ENCODE results near the gene CSMD2.

Gene CSMD2

GRCh38 chr1:33903210-33903589, 261.8 kb downstream of the CSMD2 start:
- H3K27ac Mint-ChIP-seq, result no peak overlapping the region
- no peak overlapping the region for H3K4me3 Mint-ChIP-seq
- ATAC-seq (ENCODE audit: low read depth) (no peak), DNase-seq (ENCODE audit: low spot score in 2 of 2) (no peak)
- no peaks in the 10 kb centered on the region for H3K4me1 Mint-ChIP-seq
- H3K9me3 Mint-ChIP-seq, result no peaks in the 10 kb centered on the region
- H3K27me3 Mint-ChIP-seq, result peaks cover 5% of the 10 kb centered on the region
- no peaks in the 10 kb centered on the region for H3K36me3 Mint-ChIP-seq

GRCh38 chr1:33902486-33903209, 262.4 kb downstream of the CSMD2 start:
- Mint-ChIP-seq H3K36me3 (no peaks in the 10 kb centered on the region), H3K27ac (no peak overlapping the region), H3K4me1 (no peaks in the 10 kb centered on the region), H3K27me3 (peaks cover 5% of the 10 kb centered on the region), H3K4me3 (no peak overlapping the region), H3K9me3 (no peaks in the 10 kb centered on the region)
- no peak for ATAC-seq (ENCODE audit: low read depth)
- no peak for DNase-seq (ENCODE audit: low spot score in 2 of 2)

- DNase-seq (ENCODE audit: low spot score in 2 of 2), result no peak
- no peak overlapping the region for H3K4me3 Mint-ChIP-seq
- peaks cover 3% of the 10 kb centered on the region for H3K27me3 Mint-ChIP-seq
- H3K4me1 Mint-ChIP-seq, result no peaks in the 10 kb centered on the region
- no peaks in the 10 kb centered on the region for H3K36me3 Mint-ChIP-seq
- H3K27ac Mint-ChIP-seq, result no peak overlapping the region
- no peak for ATAC-seq (ENCODE audit: low read depth)
- peaks cover 2% of the 10 kb centered on the region for H3K9me3 Mint-ChIP-seq
Measured at GRCh38 chr1:33899746-33900145, 265.3 kb downstream of the CSMD2 start.

GRCh38 chr1:33898881-33899280, 266.1 kb downstream of the CSMD2 start:
- no peaks in the 10 kb centered on the region for H3K36me3 Mint-ChIP-seq
- DNase-seq (ENCODE audit: low spot score in 2 of 2), result no peak
- peaks cover 2% of the 10 kb centered on the region for H3K9me3 Mint-ChIP-seq
- no peak overlapping the region for H3K4me3 Mint-ChIP-seq
- H3K4me1 Mint-ChIP-seq, result no peaks in the 10 kb centered on the region
- H3K27me3 Mint-ChIP-seq, result peaks cover 3% of the 10 kb centered on the region
- no peak overlapping the region for H3K27ac Mint-ChIP-seq
- no peak for ATAC-seq (ENCODE audit: low read depth)

- H3K4me1 Mint-ChIP-seq, result no peaks in the 10 kb centered on the region
- H3K36me3 Mint-ChIP-seq, result no peaks in the 10 kb centered on the region
- H3K27me3 Mint-ChIP-seq, result peaks cover 3% of the 10 kb centered on the region
- no peak overlapping the region for H3K27ac Mint-ChIP-seq
- H3K9me3 Mint-ChIP-seq, result peaks cover 2% of the 10 kb centered on the region
- no peak for ATAC-seq (ENCODE audit: low read depth)
- no peak for DNase-seq (ENCODE audit: low spot score in 2 of 2)
- no peak overlapping the region for H3K4me3 Mint-ChIP-seq
Measured at GRCh38 chr1:33898406-33898805, 266.6 kb downstream of the CSMD2 start.

GRCh38 chr1:33897092-33897725, 267.8 kb downstream of the CSMD2 start:
- no peaks in the 10 kb centered on the region for H3K4me1 Mint-ChIP-seq
- DNase-seq (ENCODE audit: low spot score in 2 of 2), result no peak
- no peak overlapping the region for H3K4me3 Mint-ChIP-seq
- peaks cover 2% of the 10 kb centered on the region for H3K9me3 Mint-ChIP-seq
- no peak overlapping the region for H3K27ac Mint-ChIP-seq
- no peak for ATAC-seq (ENCODE audit: low read depth)
- H3K36me3 Mint-ChIP-seq, result no peaks in the 10 kb centered on the region
- H3K27me3 Mint-ChIP-seq, result peaks cover 3% of the 10 kb centered on the region

GRCh38 chr1:33895976-33896375, 269.1 kb downstream of the CSMD2 start:
- DNase-seq (ENCODE audit: low spot score in 2 of 2) (no peak), ATAC-seq (ENCODE audit: low read depth) (no peak)
- no peaks in the 10 kb centered on the region for H3K36me3 Mint-ChIP-seq
- no peaks in the 10 kb centered on the region for H3K4me1 Mint-ChIP-seq
- H3K4me3 Mint-ChIP-seq, result no peak overlapping the region
- H3K9me3 Mint-ChIP-seq, result peaks cover 2% of the 10 kb centered on the region
- no peak overlapping the region for H3K27ac Mint-ChIP-seq
- peaks cover 3% of the 10 kb centered on the region for H3K27me3 Mint-ChIP-seq

GRCh38 chr1:33895396-33895795, 269.6 kb downstream of the CSMD2 start:
- Mint-ChIP-seq H3K27me3 (peaks cover 3% of the 10 kb centered on the region), H3K4me3 (no peak overlapping the region), H3K36me3 (no peaks in the 10 kb centered on the region), H3K9me3 (peaks cover 2% of the 10 kb centered on the region), H3K4me1 (no peaks in the 10 kb centered on the region), H3K27ac (no peak overlapping the region)
- no peak for DNase-seq (ENCODE audit: low spot score in 2 of 2)
- ATAC-seq (ENCODE audit: low read depth), result no peak

- Mint-ChIP-seq H3K27ac (no peak overlapping the region), H3K27me3 (peaks cover 3% of the 10 kb centered on the region), H3K36me3 (no peaks in the 10 kb centered on the region), H3K9me3 (peaks cover 2% of the 10 kb centered on the region), H3K4me3 (no peak overlapping the region), H3K4me1 (no peaks in the 10 kb centered on the region)
- no peak for ATAC-seq (ENCODE audit: low read depth)
- DNase-seq (ENCODE audit: low spot score in 2 of 2), result no peak
Measured at GRCh38 chr1:33893147-33893830, 271.7 kb downstream of the CSMD2 start.

GRCh38 chr1:33886496-33886895, 278.5 kb downstream of the CSMD2 start:
- Mint-ChIP-seq H3K4me1 (no peaks in the 10 kb centered on the region), H3K4me3 (no peak overlapping the region), H3K9me3 (no peaks in the 10 kb centered on the region), H3K36me3 (no peaks in the 10 kb centered on the region), H3K27me3 (peaks cover 15% of the 10 kb centered on the region), H3K27ac (no peak overlapping the region)
- no peak for DNase-seq (ENCODE audit: low spot score in 2 of 2)
- ATAC-seq (ENCODE audit: low read depth), result no peak

GRCh38 chr1:33880305-33880704, 284.7 kb downstream of the CSMD2 start:
- H3K27ac Mint-ChIP-seq, result no peak overlapping the region
- no peaks in the 10 kb centered on the region for H3K9me3 Mint-ChIP-seq
- H3K36me3 Mint-ChIP-seq, result no peaks in the 10 kb centered on the region
- H3K4me1 Mint-ChIP-seq, result no peaks in the 10 kb centered on the region
- DNase-seq (ENCODE audit: low spot score in 2 of 2) (no peak), ATAC-seq (ENCODE audit: low read depth) (no peak)
- no peak overlapping the region for H3K4me3 Mint-ChIP-seq
- peaks cover 16% of the 10 kb centered on the region for H3K27me3 Mint-ChIP-seq

- Mint-ChIP-seq H3K9me3 (peaks cover 1% of the 10 kb centered on the region), H3K27ac (no peak overlapping the region), H3K4me3 (no peak overlapping the region), H3K4me1 (no peaks in the 10 kb centered on the region), H3K36me3 (no peaks in the 10 kb centered on the region), H3K27me3 (peaks cover 10% of the 10 kb centered on the region)
- ATAC-seq (ENCODE audit: low read depth), result no peak
- DNase-seq (ENCODE audit: low spot score in 2 of 2), result no peak
Measured at GRCh38 chr1:33878392-33878791, 286.6 kb downstream of the CSMD2 start.

GRCh38 chr1:33876970-33877650, 287.9 kb downstream of the CSMD2 start:
- no peak for DNase-seq (ENCODE audit: low spot score in 2 of 2)
- H3K27me3 Mint-ChIP-seq, result peaks cover 9% of the 10 kb centered on the region
- no peak overlapping the region for H3K27ac Mint-ChIP-seq
- H3K4me3 Mint-ChIP-seq, result no peak overlapping the region
- peaks cover 1% of the 10 kb centered on the region for H3K9me3 Mint-ChIP-seq
- H3K36me3 Mint-ChIP-seq, result no peaks in the 10 kb centered on the region
- ATAC-seq (ENCODE audit: low read depth), result no peak
- no peaks in the 10 kb centered on the region for H3K4me1 Mint-ChIP-seq

GRCh38 chr1:33875862-33876261, 289.2 kb downstream of the CSMD2 start:
- no peaks in the 10 kb centered on the region for H3K36me3 Mint-ChIP-seq
- ATAC-seq (ENCODE audit: low read depth) (no peak), DNase-seq (ENCODE audit: low spot score in 2 of 2) (no peak)
- H3K27me3 Mint-ChIP-seq, result peaks cover 6% of the 10 kb centered on the region
- H3K9me3 Mint-ChIP-seq, result peaks cover 1% of the 10 kb centered on the region
- no peaks in the 10 kb centered on the region for H3K4me1 Mint-ChIP-seq
- H3K27ac Mint-ChIP-seq, result no peak overlapping the region
- no peak overlapping the region for H3K4me3 Mint-ChIP-seq

Data from memory B cell (primary cell).